ENCODE measurements around the gene FGF9. TPM values are rescaled to one million over a fixed set of nuclear protein-coding genes. Genes with fewer than 3 reads are reported as not detected.

The FGF9 gene
- total RNA-seq, 4 donors from 2014 or later = 0.22 to 0.82 (median 0.38) TPM; not detected in 1

DNA sequence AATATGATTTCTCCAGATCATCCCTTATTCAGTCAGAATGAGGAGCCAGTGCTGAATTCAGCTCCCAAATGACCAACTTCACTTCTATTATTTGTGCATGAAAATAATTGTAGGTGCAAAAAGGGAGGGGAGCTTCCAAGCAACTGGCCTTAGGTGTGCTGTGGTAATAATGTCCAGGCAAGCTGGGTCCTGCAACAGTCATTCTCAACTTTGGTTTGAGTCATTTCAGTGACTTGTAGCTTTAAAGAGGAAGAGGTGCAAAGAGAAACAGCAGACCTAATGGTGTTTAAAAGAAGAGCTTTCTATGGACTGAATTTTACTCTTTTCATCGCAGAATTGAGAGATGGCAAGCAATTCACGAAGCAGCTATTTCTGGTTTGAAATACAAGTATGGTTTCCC is 29.2 kb upstream of the FGF9 start:
- TF ChIP-seq, protein P1, sequence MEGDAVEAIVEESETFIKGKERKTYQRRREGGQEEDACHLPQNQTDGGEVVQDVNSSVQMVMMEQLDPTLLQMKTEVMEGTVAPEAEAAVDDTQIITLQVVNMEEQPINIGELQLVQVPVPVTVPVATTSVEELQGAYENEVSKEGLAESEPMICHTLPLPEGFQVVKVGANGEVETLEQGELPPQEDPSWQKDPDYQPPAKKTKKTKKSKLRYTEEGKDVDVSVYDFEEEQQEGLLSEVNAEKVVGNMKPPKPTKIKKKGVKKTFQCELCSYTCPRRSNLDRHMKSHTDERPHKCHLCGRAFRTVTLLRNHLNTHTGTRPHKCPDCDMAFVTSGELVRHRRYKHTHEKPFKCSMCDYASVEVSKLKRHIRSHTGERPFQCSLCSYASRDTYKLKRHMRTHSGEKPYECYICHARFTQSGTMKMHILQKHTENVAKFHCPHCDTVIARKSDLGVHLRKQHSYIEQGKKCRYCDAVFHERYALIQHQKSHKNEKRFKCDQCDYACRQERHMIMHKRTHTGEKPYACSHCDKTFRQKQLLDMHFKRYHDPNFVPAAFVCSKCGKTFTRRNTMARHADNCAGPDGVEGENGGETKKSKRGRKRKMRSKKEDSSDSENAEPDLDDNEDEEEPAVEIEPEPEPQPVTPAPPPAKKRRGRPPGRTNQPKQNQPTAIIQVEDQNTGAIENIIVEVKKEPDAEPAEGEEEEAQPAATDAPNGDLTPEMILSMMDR (IDR thresholded peaks at IDR 0.05; ENCODE audit: low read depth) = no peak

DNA sequence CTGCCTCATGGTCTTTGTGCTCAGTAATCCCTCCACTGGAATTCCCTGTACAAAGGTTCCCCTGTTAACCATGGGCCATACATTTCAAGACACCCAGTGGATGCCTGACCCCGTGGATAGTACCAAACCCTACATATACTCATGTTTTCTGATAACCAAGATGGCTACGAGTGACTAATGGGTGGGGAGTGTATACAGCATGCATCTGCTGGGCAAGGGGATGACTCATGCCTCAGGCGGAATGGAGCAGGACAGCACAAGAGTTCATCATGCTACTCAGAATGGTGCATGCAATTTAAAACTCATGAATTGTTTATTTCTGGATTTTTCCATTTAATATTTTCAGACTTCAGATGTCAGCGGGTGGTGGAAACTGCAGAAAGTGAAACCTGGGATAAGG is 13.3 kb upstream of the FGF9 start:
- TF ChIP-seq, protein P1 (IDR thresholded peaks at IDR 0.05; ENCODE audit: low read depth) = no peak

DNA sequence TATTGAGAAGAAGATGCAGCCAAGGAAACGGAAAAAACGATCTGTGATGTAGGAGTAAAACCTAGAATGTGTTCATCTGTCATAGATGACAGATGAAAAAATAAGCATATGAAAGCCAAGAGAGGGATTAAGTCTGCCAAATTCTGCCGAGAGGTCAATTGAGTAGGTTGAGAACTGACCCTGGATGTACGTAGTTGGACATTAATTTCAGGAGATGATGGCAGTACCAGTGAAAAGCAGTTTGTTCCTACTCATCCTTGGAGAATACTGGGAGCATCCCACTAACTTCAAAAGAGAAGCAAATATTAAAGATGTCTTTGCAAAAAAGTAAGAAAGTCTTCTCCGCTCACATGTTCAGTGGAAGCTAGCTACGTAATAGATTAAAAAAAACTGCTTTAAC is 11.8 kb upstream of the FGF9 start:
- TF ChIP-seq, protein P1 (IDR thresholded peaks at IDR 0.05; ENCODE audit: low read depth) = no peak

DNA sequence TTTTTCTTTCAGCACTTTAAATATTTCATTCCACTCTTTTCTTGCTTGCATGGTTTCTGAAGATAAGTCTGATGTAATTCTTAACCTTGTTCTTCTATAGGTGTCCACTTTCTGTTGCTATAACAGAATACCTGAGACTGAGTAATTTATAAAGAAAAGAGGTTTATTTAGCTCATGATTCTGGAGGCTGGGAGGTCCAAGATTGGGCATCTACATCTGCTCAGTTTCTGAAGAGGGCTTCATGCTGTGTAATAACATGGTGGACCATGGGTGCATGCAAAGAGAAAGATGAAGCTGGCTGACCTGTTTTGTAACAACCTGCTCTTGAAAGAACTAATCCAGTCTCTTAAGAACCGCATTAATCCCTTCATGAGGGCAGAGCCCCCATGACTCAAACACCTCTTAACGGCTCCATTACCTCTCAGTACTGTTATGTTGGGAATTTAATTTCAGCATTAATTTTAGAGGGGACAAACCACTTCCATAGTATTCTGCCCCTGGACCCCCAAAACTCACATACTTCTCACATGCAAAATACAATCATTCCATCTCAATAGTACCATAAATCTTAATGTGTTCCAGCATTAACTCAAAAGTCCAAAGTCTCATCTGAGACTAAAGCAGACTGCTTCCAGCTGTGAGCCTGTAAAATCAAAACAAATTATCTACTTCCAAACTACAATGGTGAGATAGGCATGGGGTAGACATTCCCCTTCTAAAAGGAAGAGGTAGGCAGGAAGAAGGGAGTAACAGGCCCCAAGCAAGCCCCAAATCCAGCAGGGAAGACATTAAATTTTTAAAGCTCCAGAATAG is 9.6 kb upstream of the FGF9 start:
- TF ChIP-seq, protein P1 (IDR thresholded peaks at IDR 0.05; ENCODE audit: low read depth) = no peak

DNA sequence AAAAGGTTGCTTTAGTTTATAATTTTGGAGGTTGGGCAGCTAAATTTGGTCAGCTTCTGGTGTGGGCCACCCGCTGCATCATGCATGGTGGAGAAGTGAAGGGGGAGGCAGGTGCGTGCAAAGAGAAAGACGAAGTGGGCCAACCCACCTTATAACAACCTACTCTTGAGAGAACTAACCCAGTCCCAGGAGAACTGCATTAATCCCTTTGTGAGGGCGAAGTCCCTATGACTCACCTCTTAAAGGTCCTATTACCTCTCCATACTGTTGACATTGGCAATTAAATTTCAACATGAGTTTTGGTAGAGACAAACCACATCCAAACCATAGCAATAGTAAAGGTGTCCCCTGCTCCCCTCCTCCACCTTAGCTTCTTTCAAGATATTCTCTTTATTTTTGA is 7.7 kb upstream of the FGF9 start:
- TF ChIP-seq, protein P1 (IDR thresholded peaks at IDR 0.05; ENCODE audit: low read depth) = no peak

DNA sequence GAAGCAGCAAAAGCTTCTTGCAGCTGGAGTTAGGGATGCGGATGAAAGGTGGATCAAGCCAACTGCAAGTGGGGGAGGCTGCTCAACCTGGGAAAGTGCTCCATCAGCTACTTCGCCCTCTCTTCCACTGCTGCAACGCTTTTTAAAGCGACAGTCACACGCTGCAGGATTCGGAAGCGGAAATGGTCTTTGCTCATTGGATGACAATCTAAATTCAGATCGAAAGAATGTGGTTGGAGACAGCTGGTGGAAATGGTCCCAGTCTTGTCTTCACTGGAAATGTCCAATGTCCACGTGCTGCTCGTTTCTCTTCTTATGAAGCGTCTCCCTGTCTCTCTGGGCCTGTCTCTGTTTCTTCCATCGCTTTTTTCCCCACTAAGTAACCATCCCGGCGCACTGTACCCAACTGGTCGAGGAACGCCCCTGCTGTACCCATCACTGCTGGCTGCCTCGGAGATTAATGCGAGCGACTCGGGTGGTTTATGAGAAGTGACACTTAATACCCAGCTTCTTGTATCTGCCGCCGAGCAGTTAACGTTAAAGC is 2.1 kb upstream of the FGF9 start:
- TF ChIP-seq, protein P1 (IDR thresholded peaks at IDR 0.05; ENCODE audit: low read depth) = no peak

DNA sequence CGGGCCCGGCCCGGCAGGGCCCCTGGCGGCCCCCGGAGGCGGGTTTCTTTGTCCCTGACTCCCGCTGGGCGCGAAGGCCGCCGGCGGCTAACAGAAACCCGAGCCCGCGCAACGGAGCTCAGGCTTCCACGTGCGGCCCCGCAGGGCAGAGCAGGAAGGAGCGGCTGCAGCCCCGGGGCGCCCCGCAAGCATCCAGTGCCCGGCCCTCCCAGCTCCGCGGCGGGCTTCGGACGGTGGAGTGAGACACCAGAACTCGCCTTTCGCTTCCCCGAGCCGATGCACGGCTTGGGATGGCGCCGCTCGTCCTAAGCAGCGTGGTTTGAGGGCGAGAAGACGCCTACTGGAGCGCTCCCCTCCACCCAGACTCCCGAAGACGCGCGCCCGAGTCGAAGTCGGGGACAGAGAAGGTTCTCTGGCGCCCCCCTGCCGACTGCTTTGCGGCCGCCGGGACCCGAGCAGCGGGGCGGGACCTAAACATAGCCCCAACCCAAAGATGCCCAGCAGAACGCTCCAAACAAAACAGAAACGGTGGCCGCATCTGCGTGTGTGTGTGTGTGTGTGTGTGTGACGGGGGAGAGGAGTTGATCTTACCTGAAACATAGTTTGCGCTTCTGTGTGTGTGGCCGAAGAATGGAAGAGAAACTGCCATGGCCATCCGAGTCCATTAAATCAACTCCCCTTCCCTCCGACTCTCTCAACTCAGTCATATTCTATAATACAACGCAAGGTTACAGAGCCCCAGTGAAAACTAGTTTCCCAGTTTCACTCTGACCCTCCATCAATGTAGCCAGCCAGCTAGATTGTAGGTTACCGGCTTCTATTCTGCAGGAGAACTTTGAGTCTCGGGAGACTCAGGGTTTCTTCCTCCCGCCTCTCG is 629 bp upstream of the FGF9 start:
- TF ChIP-seq, protein P1 (IDR thresholded peaks at IDR 0.05; ENCODE audit: low read depth) = no peak

Data from subcutaneous adipose tissue (tissue), 4 donors.